IMR-90 (cell line): Measurements from ENCODE around the gene DPYD. TPM values are rescaled to one million over a fixed set of nuclear protein-coding genes. Genes with fewer than 3 reads are reported as not detected.

Experiments
- ATAC-seq: fragments of 200-7000 bp; cut with Tn5 transposase; 2 replicates; pipeline ENCODE4 v1.9.1; 2020; ENCODE audit warnings: low read depth, mild to moderate bottlenecking, moderate library complexity
- BruUV-seq: library from RNA; stranded (reverse); fragments of 400-500 nt; replicated peaks from 2 replicates; lab custom pipeline; 2021; lab: Mats Ljungman, UMichigan
- CTCF ChIA-PET: fragments of 300-600 bp; formaldehyde crosslinking; extraction: SDS; loops from one replicate; lab custom pipeline; 2021; ENCODE audit warnings: antibody characterized with exemption; lab: Yijun Ruan, JAX
- POLR2A ChIA-PET: fragments of 300-600 bp; sonication (Branson Sonifier 250); formaldehyde crosslinking; loops from one replicate; lab custom pipeline; 2022; ENCODE audit warnings: antibody characterized with exemption; ENCODE audit not compliant: unreplicated experiment; lab: Charles Lee
- DNase-seq: peaks from one replicate; pipeline ENCODE4 v3.0.0; 2013
- H2AFZ ChIP-seq: replicated peaks from 2 replicates; pipeline ENCODE3; 2013; ENCODE audit warnings: low read length, mild to moderate bottlenecking; ENCODE audit not compliant: poor library complexity
- H2AK5ac ChIP-seq: 2 replicates; pipeline ENCODE4 v1.6.1; 2013; ENCODE audit warnings: low read depth, low read length, inconsistent platforms
- H2AK9ac ChIP-seq: replicated peaks from 2 replicates; pipeline ENCODE3; 2013; ENCODE audit warnings: mild to moderate bottlenecking, low read depth, low read length, moderate library complexity; ENCODE audit not compliant: poor library complexity
- H2BK120ac ChIP-seq: 2 replicates; pipeline ENCODE4 v1.6.1; 2013; ENCODE audit warnings: low read depth, low read length, inconsistent platforms
- H2BK15ac ChIP-seq: 3 replicates; pipeline ENCODE4 v1.6.1; 2013; ENCODE audit warnings: low read depth, low read length, inconsistent platforms
- H2BK20ac ChIP-seq: 2 replicates; pipeline ENCODE4 v1.6.1; 2013; ENCODE audit warnings: low read depth, mild to moderate bottlenecking, inconsistent platforms, low read length, moderate library complexity
- H2BK5ac ChIP-seq: 2 replicates; pipeline ENCODE4 v1.6.1; 2013; ENCODE audit warnings: mild to moderate bottlenecking, low read depth, low read length, inconsistent platforms; ENCODE audit not compliant: poor library complexity, severe bottlenecking
- H3K14ac ChIP-seq: replicated peaks from 2 replicates; pipeline ENCODE4 v1.6.1; 2013; ENCODE audit warnings: low read depth, low read length, inconsistent platforms
- H3K18ac ChIP-seq: 2 replicates; pipeline ENCODE4 v1.6.1; 2013; ENCODE audit warnings: low read depth, low read length, control low read depth
- H3K23ac ChIP-seq: 2 replicates; pipeline ENCODE4 v1.6.1; 2013; ENCODE audit warnings: low read depth, low read length, inconsistent platforms
- H3K27ac ChIP-seq: 2 replicates; pipeline ENCODE4 v1.5.1; 2013; ENCODE audit warnings: mild to moderate bottlenecking, control low read depth, low read length; ENCODE audit not compliant: insufficient read depth
- H3K27me3 ChIP-seq: 2 replicates; pipeline ENCODE4 v1.6.1; 2013; ENCODE audit warnings: low read length; ENCODE audit not compliant: control insufficient read depth, insufficient read depth
- H3K36me3 ChIP-seq: 2 replicates; pipeline ENCODE4 v1.6.1; 2013; ENCODE audit warnings: low read length, mixed read lengths; ENCODE audit not compliant: control insufficient read depth, insufficient read depth
- H3K4ac ChIP-seq: 2 replicates; pipeline ENCODE4 v1.6.1; 2013; ENCODE audit warnings: low read depth, low read length, inconsistent platforms
- H3K4me1 ChIP-seq: 2 replicates; pipeline ENCODE4 v1.6.1; 2013; ENCODE audit warnings: low read length, mixed read lengths; ENCODE audit not compliant: control insufficient read depth, insufficient read depth
- H3K4me2 ChIP-seq: 2 replicates; pipeline ENCODE4 v1.6.1; 2013; ENCODE audit warnings: low read depth, mild to moderate bottlenecking, control low read depth, low read length, moderate library complexity
- H3K4me3 ChIP-seq: 2 replicates; pipeline ENCODE4 v1.5.1; 2013; ENCODE audit warnings: low read depth, mild to moderate bottlenecking, control low read depth, low read length, moderate library complexity; ENCODE audit not compliant: insufficient read depth
- H3K56ac ChIP-seq: 2 replicates; pipeline ENCODE4 v1.6.1; 2013; ENCODE audit warnings: low read length, inconsistent platforms; ENCODE audit not compliant: insufficient read depth; ENCODE audit errors: extremely low read depth
- H3K79me1 ChIP-seq, 2 experiments: 2 replicates each; pipeline ENCODE4 v1.6.1; 2013; ENCODE audit warnings: low read length in 2 of 2, inconsistent platforms in 1 of 2, low read depth in 1 of 2
- H3K9ac ChIP-seq: 2 replicates; pipeline ENCODE4 v1.6.1; 2013; ENCODE audit warnings: low read depth, low read length, control low read depth
- H3K9me1 ChIP-seq: 2 replicates; pipeline ENCODE4 v1.6.1; 2013; ENCODE audit warnings: low read length, inconsistent platforms; ENCODE audit not compliant: insufficient read depth
- H3K9me3 ChIP-seq: 2 replicates; pipeline ENCODE4 v1.6.1; 2013; ENCODE audit warnings: low read length; ENCODE audit not compliant: control insufficient read depth, insufficient read depth
- H4K20me1 ChIP-seq: 2 replicates; pipeline ENCODE4 v1.6.1; 2013; ENCODE audit warnings: low read length, inconsistent platforms; ENCODE audit not compliant: insufficient read depth
- H4K5ac ChIP-seq: 2 replicates; pipeline ENCODE4 v1.6.1; 2013; ENCODE audit warnings: mild to moderate bottlenecking, low read depth, low read length, control low read depth
- H4K8ac ChIP-seq, 2 experiments: 2 replicates each; pipeline ENCODE4 v1.6.1; 2013; ENCODE audit warnings: low read depth in 2 of 2, low read length in 2 of 2, control low read depth in 1 of 2, inconsistent platforms in 1 of 2
- H4K91ac ChIP-seq: 2 replicates; pipeline ENCODE4 v1.6.1; 2013; ENCODE audit warnings: low read depth, low read length, inconsistent platforms; ENCODE audit not compliant: insufficient read depth
- FOS ChIP-seq: fragments of 150-350 bp; IDR thresholded peaks from 2 replicates; pipeline ENCODE4 v1.6.1; 2016; ENCODE audit warnings: low read depth, low read length
- NFE2L2 ChIP-seq: fragments of 150-350 bp; IDR thresholded peaks from 2 replicates; pipeline ENCODE4 v1.6.1; 2016; ENCODE audit warnings: low read depth, mild to moderate bottlenecking, low read length
- RCOR1 ChIP-seq: IDR thresholded peaks from 2 replicates; pipeline ENCODE4 v1.6.1; 2012; ENCODE audit warnings: mild to moderate bottlenecking, low read length, improper control_type of control experiment; ENCODE audit not compliant: insufficient replicate concordance
- dilution Hi-C: fragments of 300-500 bp; cut with HindIII; formaldehyde crosslinking; loops from one replicate; pipeline ENCODE4 v1.14.3; 2018; ENCODE audit warnings: low sequenced_read_pairs; ENCODE audit not compliant: unreplicated experiment
- in situ Hi-C: fragments of 300-500 bp; cut with MboI; formaldehyde crosslinking; loops from 3 replicates; pipeline ENCODE4 v1.14.3; 2019; ENCODE audit warnings: low sequenced_read_pairs, inconsistent platforms, mixed read lengths
- intact Hi-C: fragments of 100-400 bp; cut with micrococcal nuclease; formaldehyde crosslinking; loops from 2 replicates; pipeline ENCODE4 v1.10.0; 2022
- polyA plus RNA-seq, 3 experiments: library from polyadenylated mRNA; depleted of rRNA; stranded (reverse); fragments of >200 nt; gene quantifications; 2 replicates each; pipeline ENCODE4 v1.2.3, GENCODE V29; 2012; ENCODE audit warnings: low replicate concordance in 1 of 3
- total RNA-seq: library from RNA; depleted of rRNA; stranded (reverse); fragments of >200 nt; gene quantifications from 2 replicates; pipeline ENCODE4 v1.2.3, GENCODE V29; 2012

The DPYD gene
- total and polyA plus RNA-seq, 2 of the 4 experiments (the other 2 are of a cell fraction): 9.3 to 47.3 TPM

GRCh38 chr1:97364086-97364485 is 556.7 kb downstream of the DPYD start:
- Histone ChIP-seq H3K4ac (no peak overlapping the region), H3K23ac (no peak overlapping the region), H4K91ac (0 out of 2 replicates have a peak overlapping the region, but pooled peaks have one; percentile 13), H3K9me3 (no peaks in the 10 kb centered on the region), H3K27me3 (no peaks in the 10 kb centered on the region), H3K4me1 (peaks cover 4% of the 10 kb centered on the region), H3K14ac (no peak overlapping the region), H3K36me3 (no peaks in the 10 kb centered on the region), H3K9ac (no peak overlapping the region), H2BK15ac (no peak overlapping the region), H3K79me1 (no peaks in the 10 kb centered on the region), H3K4me2 (no peak overlapping the region; the same call in 1 of the 2 replicates), H2BK5ac (peak overlapping the region; percentile 81), H3K27ac (peak overlapping the region; percentile 33; the same call in 1 of the 2 replicates), H2AFZ (no peak overlapping the region), H2BK120ac (no peak overlapping the region), H2BK20ac (no peak overlapping the region; the same call in 1 of the 2 replicates), H3K4me3 (no peak overlapping the region), H2AK9ac (no peak overlapping the region), H3K18ac (no peak overlapping the region), H3K56ac (no peak overlapping the region), H4K5ac (no peak overlapping the region), H4K20me1 (no peaks in the 10 kb centered on the region), H4K8ac (no peak overlapping the region), H3K9me1 (no peaks in the 10 kb centered on the region), H2AK5ac (no peak overlapping the region)
- intact Hi-C loops (no loop called here), dilution Hi-C loops (no loop called here), in situ Hi-C loops (no loop called here)
- no peak for TF ChIP-seq NFE2L2
- peak; percentile 56; the same call in 1 of the 2 replicates for TF ChIP-seq FOS
- TF ChIP-seq RCOR1: no peak
- POLR2A ChIA-PET: no interaction called here
- BruUV-seq: no TSS peak
- ATAC-seq (peak; percentile 77), DNase-seq (peak; percentile 73)
- CTCF ChIA-PET: no interaction called here
